Fibroblast of lung (primary cell): Measurements from ENCODE around the gene CAMTA1.

Experiments
- CTCF ChIP-seq, 2 donors: IDR thresholded peaks in 1 of 2; conservative IDR thresholded peaks in 1 of 2; 1 replicate in 1 of 2; 2 replicates in 1 of 2; pipeline ENCODE4 v1.5.1; 2011 to 2012; ENCODE audit warnings: low read length in 2 of 2, control low read depth in 1 of 2, inconsistent platforms in 1 of 2, low read depth in 1 of 2, mild to moderate bottlenecking in 1 of 2
- EZH2 ChIP-seq: IDR thresholded peaks from 2 replicates; pipeline ENCODE4 v1.5.1; 2012; ENCODE audit warnings: low read length, control low read depth, mild to moderate bottlenecking; ENCODE audit errors: missing control alignments

- no peak for TF ChIP-seq CTCF (conservative IDR thresholded peaks at IDR 0.05 in 1 of 2, IDR thresholded peaks at IDR 0.05 in 1 of 2; ENCODE audit: low read depth in 1 of 2, low read length in 2 of 2)
- no peak for TF ChIP-seq EZH2
These were observed 423.5 kb downstream of the CAMTA1 start for GRCh38 chr1:7208647-7209180.
